K562 (cell line): ENCODE data around the gene PDE2A. TPM values are rescaled to one million over a fixed set of nuclear protein-coding genes. Genes with fewer than 3 reads are reported as not detected.

Experiments
- ATAC-seq: fragments of 200-7000 bp; cut with Tn5 transposase; 3 replicates; pipeline ENCODE4 v1.9.1; 2020; ENCODE audit warnings: moderate library complexity
- BruUV-seq: library from RNA; stranded (reverse); fragments of 400-500 nt; replicated peaks from 2 replicates; lab custom pipeline; 2021; lab: Mats Ljungman, UMichigan
- CTCF ChIA-PET: fragments of 300-600 bp; formaldehyde crosslinking; extraction: SDS; loops from one replicate; lab custom pipeline; 2021; ENCODE audit warnings: low intra/inter-chr PET ratio; lab: Yijun Ruan, JAX
- POLR2A ChIA-PET: fragments of 300-600, 350-650 bp; sonication (Branson Sonifier 250); formaldehyde crosslinking; extraction: SDS; loops from one replicate; lab custom pipeline; 2021; ENCODE audit warnings: antibody characterized with exemption, inconsistent platforms; lab: Yijun Ruan, JAX
- DNase-seq, 4 experiments: peaks; one replicate each; pipeline versions ENCODE4 v3.0.0 to v3.0.0-alpha.2; 2011 to 2018; ENCODE audit warnings: low spot score in 3 of 4, mixed read lengths in 3 of 4; ENCODE audit errors: extremely low read depth in 1 of 4
- FAIRE-seq: peaks from 2 replicates; lab custom pipeline; 2011; peaks lifted over from hg19 to GRCh38; lab: Jason Lieb, UNC
- H2AFZ ChIP-seq: 2 replicates; pipeline ENCODE4 v1.6.0; 2011; ENCODE audit warnings: low read depth, low read length, control low read depth, inconsistent platforms
- H3K27ac ChIP-seq: fragments of 200-600 bp; 3 replicates; pipeline ENCODE4 v1.8.0; 2011; ENCODE audit warnings: low read depth, mild to moderate bottlenecking, control low read depth, inconsistent platforms, low read length, moderate library complexity, mixed read lengths; ENCODE audit errors: extremely low read depth
- H3K27me3 ChIP-seq, 2 experiments: fragments of 300-600 bp in 1 of 2; 2 replicates in 1 of 2; 3 replicates in 1 of 2; pipeline versions ENCODE4 v1.6.0 to v1.8.0; 2011; ENCODE audit warnings: inconsistent platforms in 2 of 2, low read length in 2 of 2, mild to moderate bottlenecking in 1 of 2, mixed read lengths in 1 of 2, moderate library complexity in 1 of 2; ENCODE audit not compliant: control insufficient read depth in 2 of 2, insufficient read depth in 2 of 2
- H3K36me3 ChIP-seq: fragments of 300-600 bp; 3 replicates; pipeline ENCODE4 v1.8.0; 2011; ENCODE audit warnings: mild to moderate bottlenecking, low read length, inconsistent platforms; ENCODE audit not compliant: control insufficient read depth, insufficient read depth
- H3K4me1 ChIP-seq, 2 experiments: fragments of 200-600 bp in 1 of 2; replicated peaks in 1 of 2; 2 replicates in 1 of 2; 3 replicates in 1 of 2; pipeline versions ENCODE4 v1.5.1 to v1.8.0; 2011; ENCODE audit warnings: inconsistent platforms in 2 of 2, low read length in 2 of 2, mild to moderate bottlenecking in 1 of 2, mixed read lengths in 1 of 2, moderate library complexity in 1 of 2; ENCODE audit not compliant: control insufficient read depth in 2 of 2, insufficient read depth in 2 of 2
- H3K4me2 ChIP-seq: 2 replicates; pipeline ENCODE4 v1.6.1; 2011; ENCODE audit warnings: low read length, control low read depth, inconsistent platforms, mixed read lengths; ENCODE audit not compliant: insufficient read depth
- H3K4me3 ChIP-seq: fragments of 200-600 bp; sonication (generic), shearing (Covaris generic); 2 replicates; pipeline ENCODE4 v1.5.1; 2016; ENCODE audit warnings: control low read depth, inconsistent platforms
- H3K79me2 ChIP-seq: fragments of 200-600 bp; 3 replicates; pipeline ENCODE4 v1.8.0; 2011; ENCODE audit warnings: low read length, inconsistent platforms; ENCODE audit not compliant: control insufficient read depth, insufficient read depth
- H3K9ac ChIP-seq, 2 experiments: 2 replicates each; pipeline versions ENCODE4 v1.6.0 to v1.6.1; 2011; ENCODE audit warnings: low read depth in 2 of 2, low read length in 2 of 2, control low read depth in 1 of 2, inconsistent platforms in 1 of 2, mild to moderate bottlenecking in 1 of 2, mixed read lengths in 1 of 2; ENCODE audit not compliant: insufficient read depth in 1 of 2
- H3K9me1 ChIP-seq: one replicate; pipeline ENCODE4 v1.6.0; 2011; ENCODE audit warnings: inconsistent platforms, mild to moderate bottlenecking, low read length, moderate library complexity; ENCODE audit not compliant: control insufficient read depth, insufficient read depth
- H3K9me3 ChIP-seq: replicated peaks from 2 replicates; pipeline ENCODE4 v1.5.1; 2011; ENCODE audit warnings: low read depth, low read length, inconsistent platforms; ENCODE audit not compliant: control insufficient read depth, insufficient read depth
- H4K20me1 ChIP-seq: replicated peaks from 2 replicates; pipeline ENCODE4 v1.6.1; 2011; ENCODE audit warnings: low read length, inconsistent platforms, mixed read lengths; ENCODE audit not compliant: control insufficient read depth, insufficient read depth
- BCOR ChIP-seq: fragments of 450-650 bp; IDR thresholded peaks from 2 replicates; pipeline ENCODE4 v1.6.1; 2016
- PRDM10 ChIP-seq: fragments of 450-650 bp; IDR thresholded peaks from 2 replicates; pipeline ENCODE4 v1.6.1; 2018; ENCODE audit not compliant: partially characterized antibody
- TEAD2 ChIP-seq: fragments of 450-650 bp; IDR thresholded peaks from 2 replicates; pipeline ENCODE4 v1.6.1; 2016; ENCODE audit warnings: missing genetic modification characterization, control low read depth, missing compliant biosample characterization
- TGIF2 ChIP-seq: sonication (generic); formaldehyde crosslinking; IDR thresholded peaks from 2 replicates; pipeline ENCODE4 v1.8.1; 2022; ENCODE audit warnings: mild to moderate bottlenecking, missing genetic modification reagents, moderate library complexity
- U2AF1 ChIP-seq: fragments of 200-400 bp; formaldehyde crosslinking; optimal IDR thresholded peaks from 2 replicates; pipeline ENCODE3; 2017; ENCODE audit warnings: mild to moderate bottlenecking, low read depth, low read length, moderate library complexity
- ZFP36 ChIP-seq: fragments of 150-350 bp; IDR thresholded peaks from 2 replicates; pipeline ENCODE4 v1.6.1; 2018; ENCODE audit warnings: low read length, low read depth; ENCODE audit not compliant: partially characterized antibody
- WGBS: fragments of 100-300 bp; shearing (Covaris generic); methylation state at CpG from one replicate; pipeline ENCODE4 v1.1.6; 2016; ENCODE audit warnings: low coverage, mixed read lengths; ENCODE audit not compliant: insufficient coverage; ENCODE audit errors: missing lambda C conversion rate; 5-methylcytosine and 5-hydroxymethylcytosine counted together
- in situ Hi-C: fragments of 300-500 bp; cut with MboI; formaldehyde crosslinking; loops from 4 replicates; pipeline ENCODE4 v1.15.0; 2018; ENCODE audit warnings: inconsistent platforms, mixed read lengths
- intact Hi-C: fragments of 100-400 bp; cut with micrococcal nuclease; formaldehyde crosslinking; loops from 2 replicates; pipeline ENCODE4 v1.14.2; 2022
- polyA plus RNA-seq, 8 experiments: library from polyadenylated mRNA; depleted of rRNA in 4 of 8; stranded (reverse) in 5 of 8; unstranded in 3 of 8; fragments of >200 nt; fragmentation: Nextera tagmentation in 2 of 8; fragmentation: Illumina TruSeq in 1 of 8; extraction: Ambion mirVana in 2 of 8; extraction: Trizol in 1 of 8; gene quantifications; 2 replicates each; pipeline versions ENCODE4 v1.2.1 to v1.2.3, GENCODE V29; 2011 to 2014; ENCODE audit warnings: inconsistent platforms in 1 of 8, missing spikeins in 1 of 8
- total RNA-seq, 7 experiments: library from RNA; depleted of rRNA in 6 of 7; stranded (reverse); fragments of >200 nt in 6 of 7; fragmentation: Illumina TruSeq in 2 of 7; extraction: Trizol in 2 of 7; gene quantifications; 2 replicates each; pipeline versions ENCODE4 v1.2.1 to v1.2.3, GENCODE V29; 2011 to 2021; ENCODE audit warnings: low replicate concordance in 1 of 7

PDE2A gene
- total and polyA plus RNA-seq, 9 of the 15 experiments (the other 6 are each of a cell fraction or from before 2014, with no cell fraction given): 0.07 to 15.2 (median 1.6) TPM; not detected in 1

GRCh38 chr11:72668629-72669347, 5.4 kb downstream of the PDE2A start (continued):
- TF ChIP-seq PRDM10: no peak
- TF ChIP-seq TGIF2 (CRISPR knock-in tag): no peak

GRCh38 chr11:72665911-72666472, 8.2 kb downstream of the PDE2A start:
- no peaks in the 10 kb centered on the region; the same call in 1 of the 2 replicates for H4K20me1 ChIP-seq
- intact Hi-C loops: no loop called here
- H3K27me3 ChIP-seq: peaks cover 10 to 62% of the 10 kb centered on the region in 2 experiments; a peak in 4 of 5 replicates
- no peak overlapping the region for H2AFZ ChIP-seq
- H3K4me2 ChIP-seq: no peak overlapping the region
- H3K4me3 ChIP-seq: no peak overlapping the region
- H3K9me1 ChIP-seq: no peaks in the 10 kb centered on the region
- WGBS: 0% methylated on average over 5 of the region's 6 CpGs
- TF ChIP-seq BCOR: 0 out of 2 replicates have a peak, but pooled peaks have one; percentile 33
- no peak for TF ChIP-seq U2AF1
- TF ChIP-seq TEAD2: no peak
- peak; percentile 4 for TF ChIP-seq ZFP36
- DNase-seq (no peak), ATAC-seq (no peak), FAIRE-seq (no peak)
- in situ Hi-C loops: no loop called here
- no peaks in the 10 kb centered on the region for H3K36me3 ChIP-seq
- H3K4me1 ChIP-seq: no peaks in the 10 kb centered on the region; a peak in 1 of 5 replicates
- ChIA-PET POLR2A (interaction anchor here (0.6 kb wide), 1 partner anchor 15 kb away, joined by 3 read pairs; no protein-coding TSS in a partner anchor), CTCF (no interaction called here)
- no TSS peak for BruUV-seq
- H3K27ac ChIP-seq: no peak overlapping the region
- no peaks in the 10 kb centered on the region for H3K79me2 ChIP-seq
- H3K9ac ChIP-seq: no peak overlapping the region
- peaks cover 8% of the 10 kb centered on the region for H3K9me3 ChIP-seq
